ENCODE results near the gene CAMTA1. TPM values are rescaled to one million over a fixed set of nuclear protein-coding genes. Genes with fewer than 3 reads are reported as not detected.

The CAMTA1 gene
- total RNA-seq, 1 experiment from 2014 or later: 69.5 TPM

- no peaks in the 10 kb centered on the region for H4K20me1 ChIP-seq (ENCODE audit: insufficient read depth)
- ChIA-PET RAD21 (ENCODE audit: low non-redundant PET in 1 of 2, low total read pairs in 2 of 2, uncharacterized antibody in 2 of 2, unreplicated experiment in 2 of 2) (no interaction called here), POLR2A (no interaction called here), CTCF (no interaction called here)
- H3K9ac ChIP-seq (ENCODE audit: low read length): no peak overlapping the region
- no peak for ATAC-seq
- H3K36me3 ChIP-seq (ENCODE audit: control insufficient read depth in 1 of 2, insufficient read depth in 2 of 2, low read length in 2 of 2): no peaks in the 10 kb centered on the region
- H2AFZ ChIP-seq (ENCODE audit: low read depth, low read length, poor library complexity, severe bottlenecking): no peak overlapping the region
- TF ChIP-seq CTCF (IDR thresholded peaks at IDR 0.05 in 2 of 3, conservative IDR thresholded peaks at IDR 0.05 in 1 of 3; ENCODE audit: borderline replicate concordance in 1 of 3, insufficient read depth in 1 of 3, low read depth in 2 of 3, low read length in 2 of 3): no peak
- TF ChIP-seq SIN3A (IDR thresholded peaks at IDR 0.05; ENCODE audit: low read depth): no peak
- no peak for TF ChIP-seq ZNF274 (IDR thresholded peaks at IDR 0.05; ENCODE audit: low read depth, low read length)
- TF ChIP-seq ZFX (IDR thresholded peaks at IDR 0.05): no peak
- no peak for TF ChIP-seq CBX3 (IDR thresholded peaks at IDR 0.05; ENCODE audit: low read depth)
- no peak for TF ChIP-seq CEBPB (IDR thresholded peaks at IDR 0.05; ENCODE audit: low read depth)
- TF ChIP-seq POLR2A (IDR thresholded peaks at IDR 0.05; ENCODE audit: borderline replicate concordance, extremely low read depth, insufficient read depth, insufficient read length): no peak
- no peak for TF ChIP-seq FOSL1 (IDR thresholded peaks at IDR 0.05; ENCODE audit: low read depth)
- no peak for TF ChIP-seq EZH2 (IDR thresholded peaks at IDR 0.05)
- H3K79me2 ChIP-seq (ENCODE audit: insufficient read depth, low read length): no peaks in the 10 kb centered on the region
- no peaks in the 10 kb centered on the region for H3K9me2 ChIP-seq (ENCODE audit: insufficient read depth)
- peaks cover 0 to 4% of the 10 kb centered on the region in 2 experiments; a peak in 1 of 4 replicates for H3K9me3 ChIP-seq (ENCODE audit: control insufficient read depth in 1 of 2, insufficient read depth in 1 of 2, low read depth in 1 of 2, low read length in 2 of 2)
- BruUV-seq (replicated peaks): no TSS peak
- no peak overlapping the region for H3K4me3 ChIP-seq (replicated peaks in 1 of 2; ENCODE audit: low read depth in 1 of 2, low read length in 2 of 2)
- no peak overlapping the region for H3K4me2 ChIP-seq (ENCODE audit: low read length)
- no peaks in the 10 kb centered on the region for H3K4me1 ChIP-seq (ENCODE audit: control insufficient read depth in 1 of 2, insufficient read depth in 2 of 2, low read length in 2 of 2)
- H3K27me3 ChIP-seq (ENCODE audit: insufficient read depth, low read length): no peaks in the 10 kb centered on the region
- DNase-seq (ENCODE audit: low read depth, low spot score): no peak
- intact Hi-C loops (cut with micrococcal nuclease): no loop called here
- no peak overlapping the region for H3K27ac ChIP-seq (ENCODE audit: low read depth, low read length)
Observed at GRCh38 chr1:7497107-7497637, 711.9 kb downstream of the CAMTA1 start.

All from HCT116 (cell line).